Endodermal cell (in vitro differentiated cells): ENCODE measurements around the gene PDLIM5. TPM values are rescaled to one million over a fixed set of nuclear protein-coding genes. Genes with fewer than 3 reads are reported as not detected.

Source experiments
- DNase-seq: peaks from one replicate; pipeline ENCODE4 v3.0.0-alpha.2; 2017
- H3K27ac ChIP-seq: 2 replicates; pipeline ENCODE4 v1.5.1; 2013; ENCODE audit warnings: mild to moderate bottlenecking, low read depth, low read length, moderate library complexity
- H3K27me3 ChIP-seq: 2 replicates; pipeline ENCODE4 v1.6.1; 2013; ENCODE audit warnings: mild to moderate bottlenecking, low read length, moderate library complexity; ENCODE audit not compliant: insufficient read depth, control insufficient read depth, poor library complexity, severe bottlenecking
- H3K36me3 ChIP-seq: 2 replicates; pipeline ENCODE4 v1.7.0; 2013; ENCODE audit warnings: mild to moderate bottlenecking, low read length, moderate library complexity; ENCODE audit not compliant: control insufficient read depth, insufficient read depth
- H3K4me1 ChIP-seq: one replicate; pipeline ENCODE4 v1.7.0; 2013; ENCODE audit warnings: low read length; ENCODE audit not compliant: control insufficient read depth, insufficient read depth
- H3K4me3 ChIP-seq: 2 replicates; pipeline ENCODE4 v1.5.1; 2013; ENCODE audit warnings: mild to moderate bottlenecking, low read length, moderate library complexity
- H3K9ac ChIP-seq: 2 replicates; pipeline ENCODE4 v1.6.1; 2013; ENCODE audit warnings: mild to moderate bottlenecking, low read length, moderate library complexity; ENCODE audit not compliant: poor library complexity, severe bottlenecking; ENCODE audit errors: extremely low read depth
- H3K9me3 ChIP-seq: 2 replicates; pipeline ENCODE4 v1.6.1; 2013; ENCODE audit warnings: mild to moderate bottlenecking, low read length, moderate library complexity; ENCODE audit not compliant: control insufficient read depth
- H3K27ac Mint-ChIP-seq: 2 replicates; pipeline ENCODE4 v1.8.0; 2020; ENCODE audit warnings: mixed read lengths
- H3K27me3 Mint-ChIP-seq: 2 replicates; pipeline ENCODE4 v1.8.0; 2021; ENCODE audit warnings: mild to moderate bottlenecking, mixed read lengths; ENCODE audit not compliant: insufficient read depth
- H3K36me3 Mint-ChIP-seq: 2 replicates; pipeline ENCODE4 v1.8.0; 2020; ENCODE audit warnings: low read depth, mixed read lengths
- H3K4me1 Mint-ChIP-seq: 2 replicates; pipeline ENCODE4 v1.8.0; 2020; ENCODE audit warnings: mixed read lengths
- H3K4me3 Mint-ChIP-seq: 2 replicates; pipeline ENCODE4 v1.8.0; 2020; ENCODE audit warnings: mild to moderate bottlenecking, moderate library complexity, mixed read lengths
- H3K9me3 Mint-ChIP-seq: 2 replicates; pipeline ENCODE4 v1.8.0; 2020; ENCODE audit warnings: mild to moderate bottlenecking, mixed read lengths
- CTCF ChIP-seq: fragments of 200-600 bp; sonication (generic); conservative IDR thresholded peaks from 2 replicates; pipeline ENCODE4 v1.5.0; 2021; ENCODE audit warnings: antibody characterized with exemption, mild to moderate bottlenecking
- WGBS, 2 experiments: methylation state at CpG; one replicate each; pipeline versions ENCODE4 v1.1.5 to v1.1.7; 2013; ENCODE audit warnings: missing lambda C conversion rate in 2 of 2, mixed read lengths in 1 of 2; ENCODE audit not compliant: insufficient coverage in 1 of 2, insufficient read length in 1 of 2; 5-methylcytosine and 5-hydroxymethylcytosine counted together
- total RNA-seq, 2 donors: library from RNA; stranded (reverse); fragmentation: NEBNext Ultra II Directional in 1 of 2; extraction: Animal tissue kit (Norgen Biotek cat#: 25700) in 1 of 2; gene quantifications; 2 replicates in 1 of 2; 3 replicates in 1 of 2; pipeline ENCODE4 v1.2.1, GENCODE V29; 2021

The PDLIM5 gene
- total RNA-seq, 2 donors from 2014 or later: 91.0 to 149 TPM

DNA sequence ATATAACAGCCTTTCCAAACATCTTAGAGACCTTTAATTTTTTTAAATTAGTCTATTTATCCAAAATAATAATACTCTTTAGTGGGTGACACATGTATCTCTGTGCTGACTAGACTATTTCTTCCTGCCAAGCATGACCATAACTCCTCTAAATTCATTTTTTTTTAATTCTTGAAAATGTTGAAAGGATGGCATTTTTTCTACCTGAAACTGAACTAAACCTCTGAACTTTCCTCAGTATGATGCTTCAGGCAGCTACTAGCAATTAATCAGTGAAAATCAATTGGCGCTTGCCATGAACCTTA, 42.4 kb upstream of the PDLIM5 start:
- Mint-ChIP-seq H3K9me3 (no peaks in the 10 kb centered on the region), H3K27me3 (no peaks in the 10 kb centered on the region), H3K4me3 (no peak overlapping the region), H3K4me1 (peaks cover 33% of the 10 kb centered on the region), H3K27ac (no peak overlapping the region), H3K36me3 (no peaks in the 10 kb centered on the region)
- no peak overlapping the region for H3K27ac ChIP-seq
- no peak overlapping the region for H3K4me3 ChIP-seq
- no peaks in the 10 kb centered on the region for H3K36me3 ChIP-seq
- no peak for TF ChIP-seq CTCF
- H3K9me3 ChIP-seq: no peaks in the 10 kb centered on the region
- no peak overlapping the region for H3K9ac ChIP-seq
- H3K4me1 ChIP-seq: peaks cover 7% of the 10 kb centered on the region
- H3K27me3 ChIP-seq: no peaks in the 10 kb centered on the region
- DNase-seq: no peak
- WGBS, 2 experiments: 100% methylated on average over 1 of the region's 1 CpG; no CpG with 5 or more reads in 1 of the 2 experiments

- Histone ChIP-seq H3K27me3 (no peaks in the 10 kb centered on the region), H3K27ac (no peak overlapping the region), H3K4me3 (no peak overlapping the region), H3K36me3 (no peaks in the 10 kb centered on the region), H3K4me1 (peaks cover 7% of the 10 kb centered on the region), H3K9ac (no peak overlapping the region), H3K9me3 (no peaks in the 10 kb centered on the region)
- H3K27ac Mint-ChIP-seq: no peak overlapping the region
- no peak for DNase-seq
- no peaks in the 10 kb centered on the region for H3K27me3 Mint-ChIP-seq
- H3K4me1 Mint-ChIP-seq: peaks cover 33% of the 10 kb centered on the region
- H3K36me3 Mint-ChIP-seq: no peaks in the 10 kb centered on the region
- no peak overlapping the region for H3K4me3 Mint-ChIP-seq
- TF ChIP-seq CTCF: no peak
- H3K9me3 Mint-ChIP-seq: peaks cover under 1% of the 10 kb centered on the region
Measured at GRCh38 chr4:94409962-94410361, 41.8 kb upstream of the PDLIM5 start.

GRCh38 chr4:94410678-94411206, 41.0 kb upstream of the PDLIM5 start:
- DNase-seq: no peak
- Mint-ChIP-seq H3K36me3 (peaks cover 2% of the 10 kb centered on the region), H3K27me3 (no peaks in the 10 kb centered on the region), H3K4me3 (no peak overlapping the region), H3K4me1 (peaks cover 33% of the 10 kb centered on the region), H3K27ac (no peak overlapping the region), H3K9me3 (peaks cover 5% of the 10 kb centered on the region)
- WGBS, 2 experiments: 93 to 100% methylated on average over 6 to 10 of the region's 10 CpGs
- Histone ChIP-seq H3K9me3 (peaks cover 3% of the 10 kb centered on the region), H3K4me3 (no peak overlapping the region), H3K27ac (no peak overlapping the region), H3K4me1 (peaks cover 7% of the 10 kb centered on the region), H3K27me3 (no peaks in the 10 kb centered on the region), H3K36me3 (no peaks in the 10 kb centered on the region), H3K9ac (no peak overlapping the region)
- TF ChIP-seq CTCF: no peak
